HG03175 (cell line): ENCODE data around the gene ADCY1.

Source experiments
- ATAC-seq: cut with Tn5 transposase; IDR thresholded peaks from one replicate; pipeline ENCODE4 v1.9.1; 2021; ENCODE audit warnings: mild to moderate bottlenecking, moderate library complexity; ENCODE audit not compliant: unreplicated experiment

Gene ADCY1

GRCh38 chr7:45689011-45689796, 115.0 kb downstream of the ADCY1 start:
- no peak for ATAC-seq

- ATAC-seq: no peak
Measured at GRCh38 chr7:45689797-45690761, 115.9 kb downstream of the ADCY1 start.

- no peak for ATAC-seq
Measured at GRCh38 chr7:45690762-45691150, 116.6 kb downstream of the ADCY1 start.

- ATAC-seq: no peak
Measured at GRCh38 chr7:45691155-45691656, 117.0 kb downstream of the ADCY1 start.

GRCh38 chr7:45692031-45692430, 117.9 kb downstream of the ADCY1 start:
- ATAC-seq: no peak

GRCh38 chr7:45695249-45695995, 121.3 kb downstream of the ADCY1 start:
- no peak for ATAC-seq

GRCh38 chr7:45696476-45696875, 122.3 kb downstream of the ADCY1 start:
- no peak for ATAC-seq

- ATAC-seq: no peak
Measured at GRCh38 chr7:45697576-45698136, 123.5 kb downstream of the ADCY1 start.

GRCh38 chr7:45698303-45699014, 124.3 kb downstream of the ADCY1 start:
- no peak for ATAC-seq

- ATAC-seq: no peak
Measured at GRCh38 chr7:45699015-45699309, 124.8 kb downstream of the ADCY1 start.

GRCh38 chr7:45699726-45700390, 125.7 kb downstream of the ADCY1 start:
- no peak for ATAC-seq

GRCh38 chr7:45700556-45700955, 126.4 kb downstream of the ADCY1 start:
- no peak for ATAC-seq

- ATAC-seq: no peak
Measured at GRCh38 chr7:45701701-45702510, 127.7 kb downstream of the ADCY1 start.

- no peak for ATAC-seq
Measured at GRCh38 chr7:45702751-45703150, 128.6 kb downstream of the ADCY1 start.

- no peak for ATAC-seq
Measured at GRCh38 chr7:45703373-45703821, 129.2 kb downstream of the ADCY1 start.

GRCh38 chr7:45703911-45704682, 129.9 kb downstream of the ADCY1 start:
- ATAC-seq: no peak

GRCh38 chr7:45704683-45705016, 130.5 kb downstream of the ADCY1 start:
- ATAC-seq: no peak
